Trophoblast cell (in vitro differentiated cells and primary cell): Measurements from ENCODE around the gene DMBX1.

Experiments used
- DNase-seq, 2 donors: peaks; one replicate each; pipeline ENCODE4 v3.0.0-alpha.2; 2016
- H2AFZ ChIP-seq: 2 replicates; pipeline ENCODE4 v1.6.1; 2013; ENCODE audit warnings: low read length, moderate library complexity, mild to moderate bottlenecking; ENCODE audit not compliant: insufficient read depth, poor library complexity
- H2AK5ac ChIP-seq: 2 replicates; pipeline ENCODE4 v1.6.1; 2013; ENCODE audit warnings: mild to moderate bottlenecking, low read length
- H2BK120ac ChIP-seq: 2 replicates; pipeline ENCODE4 v1.6.1; 2013; ENCODE audit warnings: low read length, mild to moderate bottlenecking, moderate library complexity; ENCODE audit not compliant: insufficient read depth, poor library complexity
- H2BK12ac ChIP-seq: 2 replicates; pipeline ENCODE4 v1.6.1; 2013; ENCODE audit warnings: mild to moderate bottlenecking, low read length, moderate library complexity
- H2BK5ac ChIP-seq: 2 replicates; pipeline ENCODE4 v1.6.1; 2013; ENCODE audit warnings: low read length, low read depth, moderate library complexity, mild to moderate bottlenecking; ENCODE audit not compliant: poor library complexity
- H3K14ac ChIP-seq: 2 replicates; pipeline ENCODE4 v1.6.1; 2013; ENCODE audit warnings: mild to moderate bottlenecking, low read length
- H3K18ac ChIP-seq: 2 replicates; pipeline ENCODE4 v1.6.1; 2013; ENCODE audit warnings: mild to moderate bottlenecking, low read length
- H3K23ac ChIP-seq: 2 replicates; pipeline ENCODE4 v1.6.1; 2013; ENCODE audit warnings: low read length
- H3K27ac ChIP-seq: 2 replicates; pipeline ENCODE4 v1.5.1; 2013; ENCODE audit warnings: low read depth, mild to moderate bottlenecking, inconsistent platforms, low read length, moderate library complexity
- H3K27me3 ChIP-seq: 2 replicates; pipeline ENCODE4 v1.6.1; 2013; ENCODE audit warnings: inconsistent platforms, mild to moderate bottlenecking, low read length, moderate library complexity; ENCODE audit not compliant: insufficient read depth
- H3K36me3 ChIP-seq, 2 experiments: 1 replicate in 1 of 2; 2 replicates in 1 of 2; pipeline ENCODE4 v1.6.1; 2013; ENCODE audit warnings: low read length in 2 of 2, mild to moderate bottlenecking in 2 of 2, moderate library complexity in 1 of 2; ENCODE audit not compliant: insufficient read depth in 2 of 2, control insufficient read depth in 1 of 2
- H3K4ac ChIP-seq: 2 replicates; pipeline ENCODE4 v1.6.1; 2013; ENCODE audit warnings: low read depth, mild to moderate bottlenecking, low read length, moderate library complexity
- H3K4me1 ChIP-seq, 2 experiments: 1 replicate in 1 of 2; 2 replicates in 1 of 2; pipeline ENCODE4 v1.6.1; 2013; ENCODE audit warnings: low read length in 2 of 2, mild to moderate bottlenecking in 2 of 2, moderate library complexity in 1 of 2; ENCODE audit not compliant: insufficient read depth in 2 of 2, control insufficient read depth in 1 of 2
- H3K4me2 ChIP-seq: 2 replicates; pipeline ENCODE4 v1.6.1; 2013; ENCODE audit warnings: inconsistent platforms, mild to moderate bottlenecking, low read length, moderate library complexity
- H3K4me3 ChIP-seq: 2 replicates; pipeline ENCODE4 v1.5.1; 2013; ENCODE audit warnings: mild to moderate bottlenecking, low read depth, low read length, inconsistent platforms
- H3K79me1 ChIP-seq: one replicate; pipeline ENCODE4 v1.6.1; 2013; ENCODE audit warnings: low read length
- H3K79me2 ChIP-seq: 2 replicates; pipeline ENCODE4 v1.6.1; 2013; ENCODE audit warnings: low read length, mild to moderate bottlenecking; ENCODE audit not compliant: control insufficient read depth, insufficient read depth, poor library complexity
- H3K9ac ChIP-seq: 2 replicates; pipeline ENCODE4 v1.6.1; 2013; ENCODE audit warnings: mild to moderate bottlenecking, low read length
- H3K9me3 ChIP-seq: 2 replicates; pipeline ENCODE4 v1.6.1; 2013; ENCODE audit warnings: low read depth, mild to moderate bottlenecking, control low read depth, inconsistent platforms, low read length; ENCODE audit not compliant: insufficient read depth
- H4K12ac ChIP-seq: 2 replicates; pipeline ENCODE4 v1.6.1; 2013; ENCODE audit warnings: low read depth, mild to moderate bottlenecking, low read length, moderate library complexity
- H4K8ac ChIP-seq: 2 replicates; pipeline ENCODE4 v1.6.1; 2013; ENCODE audit warnings: low read depth, mild to moderate bottlenecking, low read length, moderate library complexity
- H4K91ac ChIP-seq: one replicate; pipeline ENCODE4 v1.6.1; 2013; ENCODE audit warnings: low read depth, mild to moderate bottlenecking, low read length, moderate library complexity
- WGBS: extraction: QIAGEN DNeasy Blood & Tissue Kit; methylation state at CpG from one replicate; pipeline ENCODE4 v1.1.7; 2013; ENCODE audit warnings: missing lambda C conversion rate; ENCODE audit not compliant: insufficient read length, insufficient coverage; ENCODE audit errors: extremely low coverage; 5-methylcytosine and 5-hydroxymethylcytosine counted together

Gene DMBX1

GRCh38 chr1:46490406-46490655 lies 695 bp downstream of the DMBX1 start:
- H3K4ac ChIP-seq: no peak overlapping the region
- H3K4me3 ChIP-seq: no peak overlapping the region
- no peaks in the 10 kb centered on the region for H3K79me2 ChIP-seq
- H4K91ac ChIP-seq: no peak overlapping the region
- no peak overlapping the region for H2BK120ac ChIP-seq
- no peak overlapping the region for H2AK5ac ChIP-seq
- H3K9me3 ChIP-seq: peaks cover 15% of the 10 kb centered on the region
- no peak overlapping the region for H3K9ac ChIP-seq
- no peak overlapping the region for H2AFZ ChIP-seq
- no peak overlapping the region for H4K8ac ChIP-seq
- no peak overlapping the region for H3K18ac ChIP-seq
- no peak overlapping the region for H3K23ac ChIP-seq
- no peaks in the 10 kb centered on the region for H3K36me3 ChIP-seq
- H4K12ac ChIP-seq: no peak overlapping the region
- no peak for DNase-seq
- no peak overlapping the region for H3K14ac ChIP-seq
- no peak overlapping the region for H2BK12ac ChIP-seq
- no peaks in the 10 kb centered on the region for H3K79me1 ChIP-seq
- peaks cover 95% of the 10 kb centered on the region for H3K27me3 ChIP-seq
- no peak overlapping the region for H2BK5ac ChIP-seq
- no CpG with 5 or more reads among the region's 25 CpGs for WGBS
- H3K4me2 ChIP-seq: no peak overlapping the region
- H3K4me1 ChIP-seq: peaks cover 0 to 5% of the 10 kb centered on the region in 2 experiments
- no peak overlapping the region for H3K27ac ChIP-seq

GRCh38 chr1:46490656-46491442 lies 1.2 kb downstream of the DMBX1 start:
- H2BK12ac ChIP-seq: no peak overlapping the region
- no peak overlapping the region for H2BK5ac ChIP-seq
- no peak overlapping the region for H3K4me2 ChIP-seq
- H3K4ac ChIP-seq: no peak overlapping the region
- H3K4me1 ChIP-seq: peaks cover 0 to 5% of the 10 kb centered on the region in 2 experiments
- H2BK120ac ChIP-seq: no peak overlapping the region
- no peaks in the 10 kb centered on the region for H3K79me1 ChIP-seq
- H3K9ac ChIP-seq: no peak overlapping the region
- no peaks in the 10 kb centered on the region for H3K36me3 ChIP-seq
- peaks cover 89% of the 10 kb centered on the region for H3K27me3 ChIP-seq
- no peaks in the 10 kb centered on the region for H3K79me2 ChIP-seq
- no peak overlapping the region for H3K4me3 ChIP-seq
- no peak for DNase-seq
- no peak overlapping the region for H3K27ac ChIP-seq
- WGBS: no CpG with 5 or more reads among the region's 50 CpGs
- no peak overlapping the region for H2AK5ac ChIP-seq
- no peak overlapping the region for H4K8ac ChIP-seq
- no peak overlapping the region for H2AFZ ChIP-seq
- H3K9me3 ChIP-seq: peaks cover 15% of the 10 kb centered on the region
- H3K14ac ChIP-seq: no peak overlapping the region
- no peak overlapping the region for H3K23ac ChIP-seq
- H4K12ac ChIP-seq: no peak overlapping the region
- H3K18ac ChIP-seq: no peak overlapping the region
- no peak overlapping the region for H4K91ac ChIP-seq

- H3K4me2 ChIP-seq: no peak overlapping the region
Observed at GRCh38 chr1:46491443-46492268, 2.0 kb downstream of the DMBX1 start.

GRCh38 chr1:46492269-46492853 lies 2.7 kb downstream of the DMBX1 start:
- H3K9ac ChIP-seq: no peak overlapping the region
- no peak overlapping the region for H2BK120ac ChIP-seq
- no CpG with 5 or more reads among the region's 11 CpGs for WGBS
- H4K8ac ChIP-seq: no peak overlapping the region
- no peak overlapping the region for H2BK5ac ChIP-seq
- H3K27me3 ChIP-seq: peaks cover 74% of the 10 kb centered on the region
- no peak overlapping the region for H2AFZ ChIP-seq
- no peak overlapping the region for H3K4me3 ChIP-seq
- no peak overlapping the region for H3K23ac ChIP-seq
- no peak overlapping the region for H4K91ac ChIP-seq
- H3K4ac ChIP-seq: no peak overlapping the region
- DNase-seq: no peak
- H4K12ac ChIP-seq: no peak overlapping the region
- no peaks in the 10 kb centered on the region for H3K79me2 ChIP-seq
- no peak overlapping the region for H3K27ac ChIP-seq
- H3K14ac ChIP-seq: no peak overlapping the region
- no peak overlapping the region for H2BK12ac ChIP-seq
- H3K79me1 ChIP-seq: no peaks in the 10 kb centered on the region
- no peak overlapping the region for H3K4me2 ChIP-seq
- H3K18ac ChIP-seq: no peak overlapping the region
- no peak overlapping the region for H2AK5ac ChIP-seq
- peaks cover 15% of the 10 kb centered on the region for H3K9me3 ChIP-seq
- peaks cover 0 to 5% of the 10 kb centered on the region in 2 experiments for H3K4me1 ChIP-seq
- no peaks in the 10 kb centered on the region for H3K36me3 ChIP-seq

More at GRCh38 chr1:46491443-46492268, 2.0 kb downstream of the DMBX1 start:
- no CpG with 5 or more reads among the region's 25 CpGs for WGBS
- no peak overlapping the region for H3K23ac ChIP-seq
- H3K18ac ChIP-seq: no peak overlapping the region
- H3K36me3 ChIP-seq: no peaks in the 10 kb centered on the region
- H3K4me3 ChIP-seq: no peak overlapping the region
- DNase-seq: no peak
- H4K91ac ChIP-seq: no peak overlapping the region
- no peaks in the 10 kb centered on the region for H3K79me2 ChIP-seq
- H3K4me1 ChIP-seq: peaks cover 0 to 5% of the 10 kb centered on the region in 2 experiments
- peaks cover 81% of the 10 kb centered on the region for H3K27me3 ChIP-seq
- H3K27ac ChIP-seq: no peak overlapping the region
- H3K9ac ChIP-seq: no peak overlapping the region
- H3K9me3 ChIP-seq: peaks cover 15% of the 10 kb centered on the region
- no peak overlapping the region for H2AK5ac ChIP-seq
- no peak overlapping the region for H2BK12ac ChIP-seq
- H3K79me1 ChIP-seq: no peaks in the 10 kb centered on the region
- no peak overlapping the region for H2BK120ac ChIP-seq
- no peak overlapping the region for H3K4ac ChIP-seq
- H4K8ac ChIP-seq: no peak overlapping the region
- H2BK5ac ChIP-seq: no peak overlapping the region
- H3K14ac ChIP-seq: no peak overlapping the region
- H4K12ac ChIP-seq: no peak overlapping the region
- no peak overlapping the region for H2AFZ ChIP-seq
